GM18517 (cell line): Measurements from ENCODE around the gene KIAA0319L.

ENCODE experiments used
- ATAC-seq: cut with Tn5 transposase; IDR thresholded peaks from one replicate; pipeline ENCODE4 v1.9.1; 2021; ENCODE audit warnings: mild to moderate bottlenecking, moderate library complexity; ENCODE audit not compliant: unreplicated experiment

Gene KIAA0319L

DNA sequence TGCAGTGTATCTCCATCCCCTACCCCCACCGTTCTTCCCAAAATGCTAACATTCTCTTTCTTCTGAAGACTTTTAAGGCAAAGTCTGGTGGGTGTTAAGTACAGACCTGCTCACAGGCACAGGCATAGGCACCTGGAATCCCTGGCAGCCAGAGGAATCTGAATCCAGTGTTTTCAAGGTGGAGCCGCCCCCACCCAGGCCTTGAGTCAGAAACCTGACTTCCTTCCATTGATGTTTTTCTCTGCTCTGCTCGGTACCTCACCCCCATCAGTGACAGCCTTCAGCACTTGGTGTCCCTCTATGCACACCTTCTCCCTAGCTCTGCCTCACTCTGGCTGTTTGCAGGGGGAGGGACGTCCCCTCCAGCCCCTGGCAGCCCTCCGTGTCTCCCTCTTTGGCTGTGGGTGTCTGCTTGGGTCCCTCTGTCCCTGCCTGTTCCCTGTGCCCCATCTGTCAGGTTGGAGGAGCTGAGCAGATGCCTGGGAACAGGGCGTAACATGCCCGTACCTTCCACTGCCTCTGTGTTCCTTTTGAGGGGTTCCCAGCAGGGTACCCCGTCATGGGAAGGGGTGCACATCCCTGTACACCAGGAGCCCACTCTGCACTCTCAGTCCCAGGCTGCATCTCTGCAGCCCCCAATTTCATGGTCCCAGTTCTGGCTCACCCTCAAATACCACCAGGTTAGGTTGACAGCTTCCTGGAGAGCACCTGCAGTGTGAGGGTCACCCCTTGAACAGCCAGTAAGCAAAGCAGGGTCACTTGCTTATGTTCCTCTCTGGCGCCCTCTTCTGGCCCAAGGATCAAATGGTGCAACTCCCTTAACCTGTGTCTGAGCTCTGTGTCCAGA, 7.1 kb upstream of the KIAA0319L start:
- no peak for ATAC-seq

- no peak for ATAC-seq
Observed at GRCh38 chr1:35563166-35563565, 6.0 kb upstream of the KIAA0319L start.

DNA sequence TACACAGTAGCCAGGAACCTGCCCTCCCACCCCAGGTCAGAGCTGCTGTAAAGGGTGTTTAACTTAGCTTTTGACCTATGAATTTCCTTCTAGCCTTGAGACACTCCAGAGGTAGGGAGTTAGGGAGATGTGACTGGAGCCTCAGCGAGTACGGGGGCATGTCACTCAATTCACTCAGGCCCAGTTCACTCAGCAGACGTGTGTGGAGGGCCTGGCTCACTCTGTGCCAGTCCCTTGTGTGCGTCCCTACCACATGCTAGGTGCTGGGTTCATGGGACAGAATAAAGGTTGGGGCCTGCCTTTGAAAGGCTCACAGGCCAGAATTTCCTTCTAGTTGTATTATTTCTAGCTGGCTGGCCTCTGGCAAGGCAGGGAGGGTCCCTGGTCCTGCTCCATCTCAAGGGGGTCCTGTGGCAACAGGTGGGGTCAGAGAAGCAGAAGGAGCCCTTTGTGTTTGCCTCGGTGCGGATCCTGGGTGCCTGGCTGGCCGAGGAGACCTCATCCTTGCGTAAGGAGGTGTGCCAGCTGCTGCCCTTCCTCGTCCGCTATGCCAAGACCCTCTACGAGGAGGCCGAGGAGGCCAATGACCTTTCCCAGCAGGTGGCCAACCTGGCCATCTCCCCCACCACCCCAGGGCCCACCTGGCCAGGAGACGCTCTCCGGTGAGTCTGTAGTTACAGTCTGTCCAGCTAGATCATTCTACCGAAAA, 4.9 kb upstream of the KIAA0319L start:
- no peak for ATAC-seq

DNA sequence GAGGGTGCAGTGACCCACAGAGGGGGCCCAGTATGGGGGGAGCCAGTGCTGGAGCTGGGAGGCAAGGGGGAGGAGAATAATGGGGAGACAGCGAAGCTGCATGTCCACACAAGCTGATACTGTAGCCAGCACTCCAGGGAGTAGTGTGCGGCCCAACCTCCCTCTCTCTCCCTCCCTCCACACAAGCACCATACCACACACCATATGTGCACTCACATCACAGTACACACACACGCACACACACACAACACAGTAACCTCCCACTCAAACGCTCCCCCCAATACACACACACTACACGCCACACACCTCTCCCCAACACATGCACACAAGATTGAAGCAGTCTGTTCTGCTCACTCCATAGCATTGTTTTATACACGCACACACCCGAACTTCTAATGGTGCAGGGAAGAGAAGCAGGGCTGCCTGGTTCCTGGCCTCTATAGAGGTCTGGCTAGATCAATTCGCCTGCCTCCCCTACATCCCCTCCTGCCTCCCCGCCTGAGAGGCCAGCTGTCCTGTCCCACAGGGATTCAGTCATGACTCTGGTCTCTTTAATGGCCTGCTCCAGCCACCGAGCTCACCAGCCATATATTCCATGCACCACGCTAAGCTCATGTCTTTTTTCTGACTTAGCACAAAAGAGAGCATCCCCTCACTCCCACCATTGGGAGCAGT, 4.2 kb upstream of the KIAA0319L start:
- ATAC-seq, result no peak

DNA sequence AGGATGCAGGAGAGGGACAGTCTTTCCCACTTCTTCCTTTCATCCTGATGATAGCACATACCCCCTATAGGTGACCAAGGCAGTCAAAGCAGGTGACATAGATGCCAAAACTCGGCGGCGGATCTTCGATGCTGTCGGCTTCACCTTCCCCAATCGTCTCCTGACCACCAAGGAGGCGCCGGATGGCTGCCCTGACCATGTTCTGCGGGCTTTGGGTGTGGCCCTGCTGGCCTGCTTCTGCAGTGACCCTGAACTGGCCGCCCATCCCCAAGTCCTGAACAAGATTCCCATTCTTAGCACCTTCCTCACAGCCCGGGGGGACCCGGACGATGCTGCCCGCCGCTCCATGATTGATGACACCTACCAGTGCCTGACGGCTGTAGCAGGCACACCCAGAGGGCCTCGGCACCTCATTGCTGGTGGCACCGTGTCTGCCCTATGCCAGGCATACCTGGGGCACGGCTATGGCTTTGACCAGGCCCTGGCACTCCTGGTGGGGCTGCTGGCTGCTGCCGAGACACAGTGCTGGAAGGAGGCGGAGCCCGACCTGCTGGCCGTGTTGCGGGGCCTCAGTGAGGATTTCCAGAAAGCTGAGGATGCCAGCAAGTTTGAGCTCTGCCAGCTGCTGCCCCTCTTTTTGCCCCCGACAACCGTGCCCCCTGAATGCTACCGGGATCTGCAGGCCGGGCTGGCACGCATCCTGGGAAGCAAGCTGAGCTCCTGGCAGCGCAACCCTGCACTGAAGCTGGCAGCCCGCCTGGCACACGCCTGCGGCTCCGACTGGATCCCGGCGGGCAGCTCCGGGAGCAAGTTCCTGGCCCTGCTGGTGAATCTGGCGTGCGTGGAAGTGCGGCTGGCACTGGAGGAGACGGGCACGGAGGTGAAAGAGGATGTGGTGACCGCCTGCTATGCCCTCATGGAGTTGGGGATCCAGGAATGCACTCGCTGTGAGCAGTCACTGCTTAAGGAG, 3.3 kb upstream of the KIAA0319L start:
- no peak for ATAC-seq

- ATAC-seq, result no peak
Observed at GRCh38 chr1:35559317-35559944, 2.2 kb upstream of the KIAA0319L start.

DNA sequence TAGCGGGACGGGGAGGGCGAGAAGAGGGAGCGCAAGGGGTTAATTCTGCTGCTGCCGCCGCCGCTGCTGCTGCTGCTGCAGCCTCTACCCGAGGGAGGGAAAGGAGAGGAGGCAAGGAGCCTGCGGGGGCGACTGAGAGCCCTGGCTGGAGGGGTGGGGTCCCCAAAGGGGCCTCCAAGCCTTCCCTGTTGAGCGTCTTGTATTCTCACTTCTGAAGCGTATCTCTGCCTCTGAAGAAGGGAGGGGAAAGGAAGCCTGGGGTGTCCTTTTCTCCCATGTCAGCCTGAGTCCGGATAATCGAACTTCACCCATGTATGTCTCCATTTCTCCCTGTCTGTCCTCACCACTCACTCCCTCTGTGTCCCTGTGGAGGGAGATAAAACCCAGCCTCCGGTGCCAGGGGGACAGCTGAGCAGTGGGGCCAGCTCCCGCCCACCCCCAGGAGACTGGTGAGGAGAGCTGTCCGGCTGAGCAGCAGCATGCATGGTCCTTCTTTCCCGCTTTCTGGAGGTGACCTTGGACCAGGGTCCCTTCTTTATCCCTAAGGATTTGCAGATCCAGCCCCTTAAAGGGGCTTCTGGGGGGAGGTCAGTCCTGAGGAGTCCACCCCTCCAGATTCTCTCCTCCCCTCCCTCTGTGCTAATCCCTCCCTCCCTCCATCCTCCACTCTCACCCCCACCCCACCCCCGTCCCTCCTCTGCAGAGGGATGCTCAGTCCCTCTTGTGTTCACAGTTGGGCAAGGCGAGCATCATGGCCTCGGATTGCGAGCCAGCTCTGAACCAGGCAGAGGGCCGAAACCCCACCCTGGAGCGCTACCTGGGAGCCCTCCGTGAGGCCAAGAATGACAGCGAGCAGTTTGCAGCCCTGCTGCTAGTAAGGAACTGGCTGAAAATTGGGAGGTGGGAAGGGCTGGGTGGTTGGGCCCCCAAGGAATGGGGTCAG, 1.4 kb upstream of the KIAA0319L start:
- no peak for ATAC-seq

DNA sequence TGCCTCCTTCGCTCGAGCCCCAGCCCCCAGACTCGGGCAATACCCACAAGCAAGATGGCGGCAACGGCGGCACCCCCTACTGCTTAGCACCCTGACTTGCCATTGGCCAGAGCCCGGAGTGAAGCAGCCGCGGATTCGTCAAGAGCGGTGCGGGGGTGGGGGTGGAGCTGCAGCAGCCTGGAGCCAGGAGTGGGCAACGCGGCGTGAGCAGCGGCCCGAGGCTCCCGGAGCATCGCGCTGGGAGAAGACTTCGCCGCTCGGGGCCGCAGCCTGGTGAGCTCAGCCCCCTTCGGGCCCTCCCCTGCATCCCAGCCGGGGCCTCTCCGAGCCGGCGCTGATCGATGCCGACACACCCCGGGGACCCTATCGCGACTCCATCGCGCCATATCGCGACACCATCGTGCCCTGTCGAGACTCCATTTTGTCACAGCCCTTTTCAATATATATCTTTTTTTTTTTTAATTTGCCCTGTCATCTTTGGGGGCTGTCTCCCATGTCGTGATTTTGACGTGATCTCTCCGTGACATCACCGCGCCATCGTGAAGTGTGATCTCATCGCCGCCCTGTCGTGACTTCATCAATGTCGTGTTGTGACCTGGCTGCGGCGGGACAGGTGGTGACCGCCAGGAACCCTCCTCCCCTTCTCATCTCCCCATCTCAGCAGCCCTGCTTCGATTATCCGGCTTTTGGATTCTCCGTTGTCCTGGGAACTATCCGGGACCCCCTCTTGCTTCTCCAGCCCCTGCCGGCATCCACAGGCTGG, 589 bp upstream of the KIAA0319L start, which contains the start of gene NCDN:
Gene NCDN (plus strand): TSS at position 189 of the 763 bp plus-strand sequence. CDS start 392 bp downstream, at position 581.
- peak; percentile 80 for ATAC-seq

- ATAC-seq, result no peak
Observed at GRCh38 chr1:35556484-35557117, 602 bp downstream of the KIAA0319L start.

DNA sequence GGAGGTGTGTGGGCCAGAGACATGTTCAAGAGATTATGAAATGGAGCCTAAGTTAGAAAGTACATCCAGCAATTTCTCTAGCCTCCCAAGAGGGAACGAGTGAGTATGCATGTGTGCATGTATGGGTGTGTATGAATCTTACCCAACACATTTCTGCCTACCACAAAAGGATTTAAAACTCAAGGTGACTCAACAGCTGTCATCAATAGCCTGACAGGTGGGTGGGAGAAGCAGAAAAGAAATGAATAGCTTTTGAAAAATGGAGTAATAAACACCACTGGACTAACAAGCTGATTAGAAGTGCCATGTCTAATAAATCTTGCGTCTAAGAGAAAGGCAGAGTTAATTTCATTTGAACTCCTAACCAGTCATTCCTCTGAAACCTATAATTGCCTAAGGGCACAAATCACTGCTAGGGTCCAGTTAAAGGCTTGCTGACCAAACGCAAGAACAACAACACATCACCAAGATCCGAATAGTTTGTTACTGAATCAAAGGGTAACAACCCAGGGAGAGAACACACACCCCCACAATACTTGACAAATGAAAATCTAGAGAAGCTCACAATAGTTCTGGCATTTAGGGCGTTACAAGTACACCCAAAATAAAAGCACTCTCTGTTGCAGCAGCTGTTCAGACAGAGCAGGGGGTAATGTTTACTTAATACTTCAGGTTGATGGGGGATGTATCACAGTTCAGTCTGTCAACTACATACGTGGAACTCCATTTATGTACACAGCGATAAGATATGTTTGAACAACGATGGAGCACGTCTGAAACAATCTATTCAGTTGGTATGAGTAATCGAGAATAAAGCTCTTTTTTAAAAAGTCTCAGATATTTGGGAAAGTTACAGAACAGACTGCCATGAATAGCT, 1.4 kb downstream of the KIAA0319L start:
- no peak for ATAC-seq

DNA sequence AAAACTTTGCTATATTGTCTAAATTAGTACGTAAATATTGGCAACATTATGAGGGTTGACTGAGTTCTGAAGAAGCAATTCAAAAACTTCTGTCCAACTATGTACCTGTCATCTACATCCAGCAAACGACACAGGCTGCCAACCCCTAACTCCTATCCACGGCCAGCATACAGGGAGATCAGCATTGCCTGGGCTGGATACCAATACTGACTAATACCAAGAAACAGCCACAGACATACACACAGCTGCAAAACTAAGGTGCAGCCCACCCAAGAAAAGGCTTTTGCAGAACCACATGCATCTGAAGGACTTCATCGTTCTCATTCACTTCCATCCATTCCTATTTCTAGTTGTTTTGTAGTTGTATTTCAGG, 2.0 kb downstream of the KIAA0319L start:
- ATAC-seq, result no peak

GRCh38 chr1:35554266-35555211, 2.7 kb downstream of the KIAA0319L start:
- no peak for ATAC-seq

DNA sequence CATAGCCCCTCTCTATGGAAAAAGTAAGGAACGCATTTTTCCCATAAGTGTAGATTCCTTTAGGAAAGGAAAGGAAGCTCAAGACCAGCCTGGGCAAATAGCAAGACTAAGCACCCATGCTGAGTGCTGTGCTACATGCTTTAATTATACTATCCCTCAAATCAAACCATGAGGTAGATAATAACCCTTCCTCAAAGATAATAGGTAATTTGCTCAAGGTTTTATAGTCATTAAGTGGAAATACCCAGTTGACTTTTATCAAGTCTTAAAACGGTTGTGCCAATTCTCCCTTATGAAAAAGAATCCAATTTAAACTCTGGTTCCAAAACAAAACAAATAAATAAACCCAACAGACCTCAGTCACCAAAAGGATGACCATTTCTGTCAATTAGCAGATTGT, 3.4 kb downstream of the KIAA0319L start:
- no peak for ATAC-seq

DNA sequence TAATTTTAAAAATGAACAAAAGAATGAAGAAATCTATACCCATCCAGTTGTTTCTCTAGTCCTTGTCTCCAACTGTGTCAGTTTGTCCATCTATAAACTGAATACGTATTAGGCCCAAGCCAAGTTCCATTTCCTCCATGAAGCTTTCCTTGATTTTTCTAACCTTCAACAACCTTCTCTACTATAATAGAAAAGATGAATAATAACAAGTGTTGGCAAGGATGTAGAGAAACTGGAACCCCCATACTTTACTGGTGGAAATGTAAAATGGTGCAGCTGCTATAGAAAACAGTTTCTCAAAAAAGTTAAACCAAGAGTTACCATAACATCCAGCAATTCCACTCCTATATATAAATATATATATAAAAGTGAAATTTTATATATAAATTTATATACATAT, 10.6 kb downstream of the KIAA0319L start:
- no peak for ATAC-seq

GRCh38 chr1:35544976-35545375, 12.2 kb downstream of the KIAA0319L start:
- no peak for ATAC-seq

GRCh38 chr1:35539824-35540261, 17.4 kb downstream of the KIAA0319L start:
- no peak for ATAC-seq
